Measurements from ENCODE around the gene UBE2D2.

- TF ChIP-seq CTCF (conservative IDR thresholded peaks at IDR 0.05) (no peak), EZH2 (IDR thresholded peaks at IDR 0.05; ENCODE audit: low read depth) (no peak)
These were observed 44.7 kb downstream of the UBE2D2 start for GRCh38 chr5:139605887-139606286.

Measured in PC-9 (cell line).